PC-3 (cell line): Measurements from ENCODE around the gene THY1. TPM values are rescaled to one million over a fixed set of nuclear protein-coding genes. Genes with fewer than 3 reads are reported as not detected.
A peak's percentile ranks its signal among the peaks of the same experiment; 100 is the strongest.

Experiments used
- ATAC-seq: fragments of 200-7000 bp; cut with Tn5 transposase; 2 replicates; pipeline ENCODE4 v1.9.1; 2020; ENCODE audit warnings: mild to moderate bottlenecking, moderate library complexity
- BruUV-seq: library from RNA; stranded (reverse); fragments of 400-500 nt; replicated peaks from 2 replicates; lab custom pipeline; 2021; lab: Mats Ljungman, UMichigan
- CTCF ChIA-PET: fragments of 300-600 bp; sonication (Branson Sonifier 250); formaldehyde crosslinking; loops from one replicate; lab custom pipeline; 2022; ENCODE audit warnings: antibody characterized with exemption; lab: Charles Lee
- POLR2A ChIA-PET: fragments of 300-600 bp; sonication (Branson Sonifier 250); formaldehyde crosslinking; loops from one replicate; lab custom pipeline; 2022; ENCODE audit warnings: antibody characterized with exemption; ENCODE audit not compliant: unreplicated experiment; lab: Charles Lee
- DNase-seq: peaks from one replicate; pipeline ENCODE4 v3.0.0-alpha.2; 2015
- H2AFZ ChIP-seq: fragments of 300-600 bp; sonication (generic); 2 replicates; pipeline ENCODE4 v1.6.0; 2016; ENCODE audit warnings: antibody characterized with exemption, low read length
- H3F3A ChIP-seq: fragments of 300-600 bp; sonication (generic); one replicate; pipeline ENCODE4 v1.6.0; 2017; ENCODE audit warnings: antibody characterized with exemption, low read length, control low read depth, mild to moderate bottlenecking; ENCODE audit not compliant: unreplicated experiment
- H3K27ac ChIP-seq: fragments of 300-600 bp; sonication (generic); 2 replicates; pipeline ENCODE4 v1.5.1; 2016; ENCODE audit warnings: mild to moderate bottlenecking, low read length
- H3K27me3 ChIP-seq: fragments of 300-600 bp; sonication (generic); 2 replicates; pipeline ENCODE4 v1.6.1; 2016; ENCODE audit warnings: low read length, mixed read lengths
- H3K36me3 ChIP-seq: fragments of 300-600 bp; sonication (generic); 2 replicates; pipeline ENCODE4 v1.6.1; 2016; ENCODE audit warnings: low read depth, mixed run types, low read length, mixed read lengths
- H3K4me1 ChIP-seq: fragments of 300-600 bp; sonication (generic); 2 replicates; pipeline ENCODE4 v1.5.1; 2016; ENCODE audit warnings: low read length; ENCODE audit not compliant: insufficient read depth
- H3K4me2 ChIP-seq: fragments of 300-600 bp; sonication (generic); 2 replicates; pipeline ENCODE4 v1.6.0; 2016; ENCODE audit warnings: low read length
- H3K4me3 ChIP-seq: fragments of 300-600 bp; sonication (generic); 2 replicates; pipeline ENCODE4 v1.5.1; 2016; ENCODE audit warnings: mild to moderate bottlenecking, low read length, mixed read lengths
- H3K79me2 ChIP-seq: fragments of 300-600 bp; sonication (generic); 2 replicates; pipeline ENCODE4 v1.6.1; 2017; ENCODE audit warnings: low read length, mixed read lengths
- H3K9ac ChIP-seq: fragments of 300-600 bp; sonication (generic); 2 replicates; pipeline ENCODE4 v1.6.0; 2016; ENCODE audit warnings: mild to moderate bottlenecking, low read length
- H3K9me2 ChIP-seq: fragments of 300-600 bp; sonication (generic); replicated peaks from 2 replicates; pipeline ENCODE4 v1.6.1; 2016; ENCODE audit warnings: mixed run types, low read length, mixed read lengths
- H3K9me3 ChIP-seq: fragments of 300-600 bp; sonication (generic); 2 replicates; pipeline ENCODE4 v1.6.1; 2016; ENCODE audit warnings: low read length, mixed read lengths
- H4K20me1 ChIP-seq: fragments of 300-600 bp; sonication (generic); 2 replicates; pipeline ENCODE4 v1.6.1; 2016; ENCODE audit warnings: low read length, mixed read lengths
- CTCF ChIP-seq: fragments of 300-600 bp; sonication (generic); conservative IDR thresholded peaks from 2 replicates; pipeline ENCODE4 v1.5.1; 2017; ENCODE audit warnings: antibody characterized with exemption, low read depth, mild to moderate bottlenecking, low read length
- EZH2 ChIP-seq: fragments of 300-600 bp; sonication (generic); IDR thresholded peaks from one replicate; pipeline ENCODE4 v1.6.1; 2017; ENCODE audit warnings: antibody characterized with exemption, mild to moderate bottlenecking, low read length; ENCODE audit not compliant: unreplicated experiment
- EZH2phosphoT487 ChIP-seq: fragments of 300-600 bp; sonication (generic); IDR thresholded peaks from 2 replicates; pipeline ENCODE4 v1.6.1; 2018; ENCODE audit warnings: mild to moderate bottlenecking, antibody characterized with exemption, low read length, borderline replicate concordance
- intact Hi-C: fragments of 100-400 bp; cut with micrococcal nuclease; formaldehyde crosslinking; loops from 2 replicates; pipeline ENCODE4 v1.9.0; 2023
- total RNA-seq: library from RNA; depleted of rRNA; stranded (reverse); fragments of >200 nt; gene quantifications from 2 replicates; pipeline ENCODE4 v1.2.3, GENCODE V29; 2014

Gene THY1
- total RNA-seq, 1 experiment from 2014 or later: not detected

GRCh38 chr11:119421941-119422808 is 797 bp downstream of the THY1 start:
- no peaks in the 10 kb centered on the region; the same call in 1 of the 2 replicates for H3K27me3 ChIP-seq
- H3K4me2 ChIP-seq: peak overlapping the region; percentile 73
- ATAC-seq (no peak), DNase-seq (no peak)
- H3K9ac ChIP-seq: no peak overlapping the region
- ChIA-PET CTCF (no interaction called here), POLR2A (no interaction called here)
- H3K79me2 ChIP-seq: no peaks in the 10 kb centered on the region
- no TSS peak for BruUV-seq
- peak overlapping the region; percentile 41; the same call in 1 of the 2 replicates for H3K4me3 ChIP-seq
- H3K36me3 ChIP-seq: no peaks in the 10 kb centered on the region
- peak overlapping the region; percentile 79 for H2AFZ ChIP-seq
- intact Hi-C loops: no loop called here
- TF ChIP-seq EZH2phosphoT487 (no peak), EZH2 (no peak), CTCF (no peak)
- H3K9me2 ChIP-seq: no peaks in the 10 kb centered on the region
- H3K27ac ChIP-seq: no peak overlapping the region
- no peaks in the 10 kb centered on the region for H3K9me3 ChIP-seq
- no peaks in the 10 kb centered on the region for H3F3A ChIP-seq
- peaks cover 14% of the 10 kb centered on the region for H3K4me1 ChIP-seq
- no peaks in the 10 kb centered on the region for H4K20me1 ChIP-seq

GRCh38 chr11:119421351-119421750 is 1.6 kb downstream of the THY1 start:
- no peaks in the 10 kb centered on the region for H3K79me2 ChIP-seq
- DNase-seq: no peak
- POLR2A ChIA-PET: no interaction called here
- H3K4me3 ChIP-seq: no peak overlapping the region
- H3K36me3 ChIP-seq: no peaks in the 10 kb centered on the region
- H3K27me3 ChIP-seq: no peaks in the 10 kb centered on the region; the same call in 1 of the 2 replicates
- no TSS peak for BruUV-seq
- CTCF ChIA-PET: interaction anchor here (0.6 to 0.7 kb wide), 2 partner anchors 50 to 83 kb away, joined by 3 read pairs; no protein-coding TSS in a partner anchor
- no peak overlapping the region for H3K27ac ChIP-seq
- no peaks in the 10 kb centered on the region for H3K9me2 ChIP-seq
- peaks cover 19% of the 10 kb centered on the region for H3K4me1 ChIP-seq
- H2AFZ ChIP-seq: no peak overlapping the region
- H4K20me1 ChIP-seq: no peaks in the 10 kb centered on the region
- no peaks in the 10 kb centered on the region for H3F3A ChIP-seq
- no peak overlapping the region for H3K9ac ChIP-seq
- no peak for ATAC-seq
- no peak for TF ChIP-seq CTCF
- no peak for TF ChIP-seq EZH2
- no peak for TF ChIP-seq EZH2phosphoT487
- intact Hi-C loops: no loop called here
- no peaks in the 10 kb centered on the region for H3K9me3 ChIP-seq
- no peak overlapping the region for H3K4me2 ChIP-seq

GRCh38 chr11:119420631-119421030 is 2.3 kb downstream of the THY1 start:
- no peaks in the 10 kb centered on the region; the same call in 1 of the 2 replicates for H3K27me3 ChIP-seq
- POLR2A ChIA-PET: no interaction called here
- no peaks in the 10 kb centered on the region for H3F3A ChIP-seq
- no peak overlapping the region for H3K4me3 ChIP-seq
- no peaks in the 10 kb centered on the region for H3K36me3 ChIP-seq
- H4K20me1 ChIP-seq: no peaks in the 10 kb centered on the region
- no TSS peak for BruUV-seq
- H3K27ac ChIP-seq: no peak overlapping the region
- no peak overlapping the region for H3K4me2 ChIP-seq
- ATAC-seq (no peak), DNase-seq (no peak)
- no peaks in the 10 kb centered on the region for H3K9me2 ChIP-seq
- no peaks in the 10 kb centered on the region for H3K79me2 ChIP-seq
- intact Hi-C loops: no loop called here
- CTCF ChIA-PET: interaction anchor here (0.7 kb wide), 1 partner anchor 50 kb away, joined by 3 read pairs; no protein-coding TSS in a partner anchor
- H3K9me3 ChIP-seq: no peaks in the 10 kb centered on the region
- H2AFZ ChIP-seq: no peak overlapping the region
- H3K4me1 ChIP-seq: peaks cover 19% of the 10 kb centered on the region
- H3K9ac ChIP-seq: no peak overlapping the region
- no peak for TF ChIP-seq EZH2phosphoT487
- TF ChIP-seq CTCF: no peak
- TF ChIP-seq EZH2: no peak
